Naive thymus-derived CD4-positive, alpha-beta T cell (primary cell): Measurements from ENCODE around the gene AIRE. TPM values are rescaled to one million over a fixed set of nuclear protein-coding genes. Genes with fewer than 3 reads are reported as not detected.

Source experiments
- ATAC-seq: fragments of 150-1000 bp; cut with Tn5 transposase; 2 replicates; pipeline ENCODE4 v1.10.0; 2021; ENCODE audit warnings: mild to moderate bottlenecking, moderate library complexity
- CTCF ChIA-PET: fragments of 350-600 bp; sonication (Branson Sonifier 250); formaldehyde crosslinking; loops from one replicate; lab custom pipeline; 2021; ENCODE audit warnings: antibody characterized with exemption; lab: Charles Lee
- POLR2A ChIA-PET: fragments of 350-600 bp; sonication (Branson Sonifier 250); formaldehyde crosslinking; loops from one replicate; lab custom pipeline; 2021; ENCODE audit warnings: antibody characterized with exemption, inconsistent platforms; lab: Charles Lee
- DNase-seq, 9 donors: peaks; one replicate each; pipeline versions ENCODE4 v3.0.0 to v3.0.0-alpha.2; 2020 to 2022; ENCODE audit warnings: mixed read lengths in 1 of 9
- H3K27ac ChIP-seq: one replicate; pipeline ENCODE4 v1.7.0; 2013; ENCODE audit warnings: mild to moderate bottlenecking, low read depth, low read length, moderate library complexity
- H3K27me3 ChIP-seq, 2 donors: one replicate each; pipeline ENCODE4 v1.7.0; 2013; ENCODE audit warnings: low read length in 2 of 2, mild to moderate bottlenecking in 2 of 2, moderate library complexity in 2 of 2; ENCODE audit not compliant: control insufficient read depth in 2 of 2, insufficient read depth in 2 of 2
- H3K36me3 ChIP-seq, 3 experiments: 1 replicate in 2 of 3; 2 replicates in 1 of 3; pipeline ENCODE4 v1.7.0; 2013; ENCODE audit warnings: low read length in 3 of 3, mild to moderate bottlenecking in 3 of 3, moderate library complexity in 1 of 3; ENCODE audit not compliant: insufficient read depth in 3 of 3, control insufficient read depth in 2 of 3
- H3K4me1 ChIP-seq, 2 donors: one replicate each; pipeline ENCODE4 v1.7.0; 2013; ENCODE audit warnings: low read length in 2 of 2, mild to moderate bottlenecking in 2 of 2, moderate library complexity in 1 of 2; ENCODE audit not compliant: control insufficient read depth in 2 of 2, insufficient read depth in 2 of 2
- H3K4me3 ChIP-seq: 2 replicates; pipeline ENCODE4 v1.7.0; 2013; ENCODE audit warnings: mild to moderate bottlenecking, low read length
- H3K9me3 ChIP-seq, 3 experiments: 1 replicate in 2 of 3; 2 replicates in 1 of 3; pipeline ENCODE4 v1.7.0; 2013; ENCODE audit warnings: low read length in 3 of 3; ENCODE audit not compliant: control insufficient read depth in 2 of 3
- H3K27ac Mint-ChIP-seq, 9 donors: one replicate each; pipeline ENCODE4 v1.8.0; 2020 to 2022; ENCODE audit warnings: mixed read lengths in 9 of 9, mild to moderate bottlenecking in 8 of 9, moderate library complexity in 5 of 9, inconsistent platforms in 2 of 9
- H3K27me3 Mint-ChIP-seq, 5 donors: one replicate each; pipeline ENCODE4 v1.8.0; 2021 to 2022; ENCODE audit warnings: mixed read lengths in 5 of 5, mild to moderate bottlenecking in 1 of 5
- H3K36me3 Mint-ChIP-seq, 5 donors: one replicate each; pipeline ENCODE4 v1.8.0; 2020 to 2022; ENCODE audit warnings: mixed read lengths in 5 of 5, mild to moderate bottlenecking in 3 of 5, inconsistent platforms in 1 of 5
- H3K4me1 Mint-ChIP-seq, 7 donors: one replicate each; pipeline ENCODE4 v1.8.0; 2020 to 2022; ENCODE audit warnings: mixed read lengths in 7 of 7, mild to moderate bottlenecking in 3 of 7, inconsistent platforms in 1 of 7
- H3K4me3 Mint-ChIP-seq, 10 donors: one replicate each; pipeline ENCODE4 v1.8.0; 2020 to 2022; ENCODE audit warnings: mild to moderate bottlenecking in 10 of 10, mixed read lengths in 10 of 10, moderate library complexity in 6 of 10, inconsistent platforms in 2 of 10
- H3K9me3 Mint-ChIP-seq, 11 donors: one replicate each; pipeline ENCODE4 v1.8.0; 2020 to 2022; ENCODE audit warnings: mixed read lengths in 11 of 11, mild to moderate bottlenecking in 4 of 11, inconsistent platforms in 1 of 11, moderate library complexity in 1 of 11
- intact Hi-C, 2 donors: fragments of 100-400 bp; cut with micrococcal nuclease; formaldehyde crosslinking; loops; one replicate each; pipeline ENCODE4 v1.15.1; 2023
- polyA plus RNA-seq, 2 donors: library from polyadenylated mRNA; unstranded; fragments of 300-500 nt; fragmentation: Illumina TruSeq; gene quantifications; one replicate each; pipeline ENCODE4 v1.2.3, GENCODE V29; 2021
- total RNA-seq, 6 experiments: library from RNA in 5 of 6; stranded (reverse) in 5 of 6; gene quantifications; 1 replicate in 5 of 6; 2 replicates in 1 of 6; pipeline ENCODE4 v1.2.3 and lab custom pipeline; 2021 to 2026

AIRE gene
- total and polyA plus RNA-seq, 7 experiments from 2014 or later, result 0.14 to 2.6 (median 0.32) TPM; not detected in 4

DNA sequence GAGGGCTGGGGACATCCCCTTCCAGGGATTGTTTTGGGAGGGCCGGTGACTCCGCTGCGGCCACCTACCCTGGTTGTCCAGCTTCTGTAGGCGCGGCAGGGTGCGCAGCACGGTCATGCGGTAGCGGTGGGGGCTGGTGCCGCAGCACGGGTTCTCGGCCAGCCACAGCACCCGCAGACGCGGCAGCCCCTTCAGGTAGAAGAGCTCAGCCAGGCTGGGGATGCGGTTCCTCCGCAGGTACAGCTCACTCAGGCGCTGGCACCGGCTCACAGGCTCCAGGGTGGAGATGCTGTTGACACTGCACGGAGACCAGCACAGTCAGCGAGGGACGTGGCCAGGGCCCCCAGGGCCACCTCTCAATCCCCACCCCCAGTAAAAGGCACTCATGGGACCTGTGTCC, 47.3 kb downstream of the AIRE start:
- intact Hi-C loops, result loop anchor here in 1 of 2 donors (10.0 kb wide), 1 partner anchor 92 kb away; no protein-coding TSS in a partner anchor
- Mint-ChIP-seq H3K4me1 (peaks cover 0 to 12% (median 6%) of the 10 kb centered on the region in 7 donors), H3K4me3 (no peak overlapping the region), H3K36me3 (peaks cover 0 to 7% (median 0%) of the 10 kb centered on the region in 5 donors), H3K27me3 (no peaks in the 10 kb centered on the region), H3K27ac (no peak overlapping the region), H3K9me3 (peaks cover 0 to 2% (median 0%) of the 10 kb centered on the region in 11 donors)
- ATAC-seq (no peak), DNase-seq (no peak)
- CTCF ChIA-PET, result interaction anchor here (0.9 kb wide), 1 partner anchor 35 kb away, joined by 4 read pairs; no protein-coding TSS in a partner anchor
- H3K4me1 ChIP-seq, result peaks cover 0 to under 1% of the 10 kb centered on the region in 2 donors
- POLR2A ChIA-PET, result no interaction called here
- H3K9me3 ChIP-seq, result no peaks in the 10 kb centered on the region
- H3K27me3 ChIP-seq, result no peaks in the 10 kb centered on the region
- H3K27ac ChIP-seq, result no peak overlapping the region
- no peak overlapping the region for H3K4me3 ChIP-seq
- H3K36me3 ChIP-seq, result peaks cover 0 to 72% (median 8%) of the 10 kb centered on the region in 3 experiments

GRCh38 chr21:44333509-44334328, 48.0 kb downstream of the AIRE start:
- H3K27ac Mint-ChIP-seq, result no peak overlapping the region
- Histone ChIP-seq H3K27me3 (no peaks in the 10 kb centered on the region), H3K36me3 (peaks cover 0 to 72% (median 8%) of the 10 kb centered on the region in 3 experiments), H3K4me3 (no peak overlapping the region), H3K27ac (no peak overlapping the region), H3K9me3 (no peaks in the 10 kb centered on the region), H3K4me1 (peaks cover 2 to 5% of the 10 kb centered on the region in 2 donors)
- peaks cover 0 to 14% (median 9%) of the 10 kb centered on the region in 7 donors for H3K4me1 Mint-ChIP-seq
- ATAC-seq, result no peak
- POLR2A ChIA-PET, result no interaction called here
- no peak for DNase-seq
- intact Hi-C loops, result loop anchor here in 1 of 2 donors (10.0 kb wide), 1 partner anchor 91 kb away; no protein-coding TSS in a partner anchor
- peaks cover 0 to 2% (median 0%) of the 10 kb centered on the region in 11 donors for H3K9me3 Mint-ChIP-seq
- CTCF ChIA-PET, result interaction anchor here (0.9 kb wide), 1 partner anchor 36 kb away, joined by 4 read pairs; no protein-coding TSS in a partner anchor
- no peaks in the 10 kb centered on the region for H3K27me3 Mint-ChIP-seq
- H3K4me3 Mint-ChIP-seq, result no peak overlapping the region
- H3K36me3 Mint-ChIP-seq, result peaks cover 0 to 7% (median 0%) of the 10 kb centered on the region in 5 donors

- Histone ChIP-seq H3K27me3 (no peaks in the 10 kb centered on the region), H3K9me3 (no peaks in the 10 kb centered on the region), H3K4me3 (no peak overlapping the region), H3K36me3 (peaks cover 0 to 72% (median 8%) of the 10 kb centered on the region in 3 experiments), H3K27ac (no peak overlapping the region), H3K4me1 (peaks cover 2 to 5% of the 10 kb centered on the region in 2 donors)
- no peak for ATAC-seq
- ChIA-PET CTCF (no interaction called here), POLR2A (interaction anchor here (1.2 kb wide), 1 partner anchor 459 kb away, joined by 3 read pairs; no protein-coding TSS in a partner anchor)
- Mint-ChIP-seq H3K27me3 (no peaks in the 10 kb centered on the region), H3K4me1 (peaks cover 0 to 16% (median 11%) of the 10 kb centered on the region in 7 donors), H3K36me3 (peaks cover 0 to 7% (median 0%) of the 10 kb centered on the region in 5 donors), H3K27ac (no peak overlapping the region), H3K4me3 (no peak overlapping the region), H3K9me3 (peaks cover 0 to 3% (median 0%) of the 10 kb centered on the region in 11 donors)
- intact Hi-C loops, result loop anchor here in 1 of 2 donors (5.0 to 10.0 kb wide), 3 partner anchors 90 to 1362 kb away; partner anchors contain the start of genes PCBP3 and PKNOX1
- no peak for DNase-seq
Observed at GRCh38 chr21:44334329-44335030, 48.8 kb downstream of the AIRE start.

DNA sequence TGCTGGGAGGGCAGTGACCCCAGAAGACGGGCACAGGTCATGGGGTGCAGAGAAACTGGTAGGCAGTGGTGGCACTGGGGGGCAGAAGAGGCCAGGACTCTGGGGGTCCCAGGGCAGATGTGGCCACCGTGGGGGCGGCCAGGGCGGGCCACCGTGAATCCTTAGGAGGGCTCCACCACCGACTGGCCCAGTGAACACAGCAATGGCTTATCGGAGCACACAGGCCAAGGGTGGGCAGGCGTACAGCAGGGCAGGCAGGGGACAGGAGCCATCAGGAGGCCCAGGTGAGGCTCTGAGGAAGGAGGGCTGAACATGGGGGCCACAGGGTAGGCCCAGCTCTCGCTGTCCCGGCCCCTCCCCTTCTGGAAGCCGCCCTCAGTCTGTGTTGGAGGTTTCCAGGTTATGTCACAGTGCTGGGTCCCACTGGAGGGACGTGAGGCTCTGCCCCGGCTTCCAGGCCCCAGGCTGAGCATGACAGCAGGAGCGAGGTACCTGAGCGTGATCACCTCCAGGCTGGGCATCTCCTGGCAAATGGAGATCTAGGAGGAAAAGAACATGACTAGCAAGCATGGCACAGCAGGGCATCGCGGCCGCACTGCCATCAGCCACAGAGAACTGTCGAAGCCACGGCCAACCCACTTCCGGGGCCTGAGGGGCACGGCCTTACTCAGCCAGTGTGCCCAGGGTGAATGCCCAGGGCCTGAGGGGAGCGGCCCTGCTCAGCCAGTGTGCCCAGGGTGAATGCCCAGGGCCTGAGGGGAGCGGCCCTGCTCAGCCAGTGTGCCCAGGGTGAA, 49.8 kb downstream of the AIRE start:
- POLR2A ChIA-PET, result interaction anchor here (1.2 kb wide), 1 partner anchor 458 kb away, joined by 3 read pairs; no protein-coding TSS in a partner anchor
- peaks cover 0 to 5% (median 0%) of the 10 kb centered on the region in 11 donors for H3K9me3 Mint-ChIP-seq
- intact Hi-C loops, result loop anchor here in 1 of 2 donors (5.0 to 10.0 kb wide), 3 partner anchors 89 to 1363 kb away; partner anchors contain the start of genes PCBP3 and PKNOX1

GRCh38 chr21:44337449-44337848, 51.8 kb downstream of the AIRE start:
- H3K4me1 Mint-ChIP-seq, result peaks cover 4 to 33% (median 24%) of the 10 kb centered on the region in 7 donors
- no peak for DNase-seq
- POLR2A ChIA-PET, result interaction anchor here (0.7 to 4.6 kb wide), 3 partner anchors 8 to 252 kb away, joined by 4 to 37 read pairs (median 5); partner anchors contain the start of gene TRPM2
- peak overlapping the region in 8 of 9 donors; percentile 82 to 93 (median 90) for H3K27ac Mint-ChIP-seq
- Histone ChIP-seq H3K27me3 (no peaks in the 10 kb centered on the region), H3K4me3 (no peak overlapping the region), H3K36me3 (peaks cover 0 to 46% (median 3%) of the 10 kb centered on the region in 3 experiments), H3K9me3 (no peaks in the 10 kb centered on the region), H3K4me1 (peaks cover 10 to 15% of the 10 kb centered on the region in 2 donors), H3K27ac (no peak overlapping the region)
- peaks cover 0 to 3% (median 0%) of the 10 kb centered on the region in 11 donors for H3K9me3 Mint-ChIP-seq
- intact Hi-C loops, result loop anchor here in 1 of 2 donors (5.0 to 10.0 kb wide), 3 partner anchors 87 to 1365 kb away; partner anchors contain the start of genes PCBP3 and PKNOX1
- CTCF ChIA-PET, result interaction anchor here (1.5 kb wide), 1 partner anchor 36 kb away, joined by 4 read pairs; no protein-coding TSS in a partner anchor
- H3K27me3 Mint-ChIP-seq, result no peaks in the 10 kb centered on the region
- peak overlapping the region; percentile 2 to 87 (median 66) for H3K4me3 Mint-ChIP-seq
- ATAC-seq, result no peak
- H3K36me3 Mint-ChIP-seq, result peaks cover 0 to 4% (median 0%) of the 10 kb centered on the region in 5 donors

More for the DNA sequence above, 49.8 kb downstream of the AIRE start:
- no peak overlapping the region for H3K4me3 Mint-ChIP-seq
- Histone ChIP-seq H3K36me3 (peaks cover 0 to 64% (median 8%) of the 10 kb centered on the region in 3 experiments), H3K27ac (no peak overlapping the region), H3K27me3 (no peaks in the 10 kb centered on the region), H3K4me1 (peaks cover 10 to 14% of the 10 kb centered on the region in 2 donors), H3K9me3 (no peaks in the 10 kb centered on the region), H3K4me3 (no peak overlapping the region)
- CTCF ChIA-PET, result no interaction called here
- peak overlapping the region in 1 of 9 donors; percentile 30 for H3K27ac Mint-ChIP-seq
- ATAC-seq (no peak), DNase-seq (no peak)
- peaks cover 1 to 26% (median 21%) of the 10 kb centered on the region in 7 donors for H3K4me1 Mint-ChIP-seq
- no peaks in the 10 kb centered on the region for H3K27me3 Mint-ChIP-seq
- H3K36me3 Mint-ChIP-seq, result peaks cover 0 to 7% (median 0%) of the 10 kb centered on the region in 5 donors
